Activated T-cell treated with anti-CD3 and anti-CD28 coated beads, Interleukin-2, amount 50 U/mL, for 4 hours (primary cell): ENCODE data around the gene LRRN4CL. TPM values are rescaled to one million over a fixed set of nuclear protein-coding genes. Genes with fewer than 3 reads are reported as not detected.
"Not testable (repeated sequence)": the region's sequence is repeated elsewhere in the genome, so short reads cannot be mapped to it uniquely, and the experiment has no call there.

ENCODE experiments used
- ATAC-seq, 2 donors: fragments of 200-7000 bp; cut with Tn5 transposase; one replicate each; pipeline ENCODE4 v1.10.0; 2021
- DNase-seq: peaks from one replicate; pipeline ENCODE4 v3.0.0-alpha.2; 2020
- H3K27me3 Mint-ChIP-seq: one replicate; pipeline ENCODE4 v1.8.0; 2021; ENCODE audit warnings: low read depth, mixed read lengths
- H3K36me3 Mint-ChIP-seq: one replicate; pipeline ENCODE4 v1.8.0; 2022; ENCODE audit warnings: mixed read lengths; ENCODE audit not compliant: insufficient read depth
- H3K4me1 Mint-ChIP-seq: one replicate; pipeline ENCODE4 v1.8.0; 2021; ENCODE audit warnings: low read depth, mixed read lengths
- H3K4me3 Mint-ChIP-seq: one replicate; pipeline ENCODE4 v1.8.0; 2021; ENCODE audit warnings: mild to moderate bottlenecking, moderate library complexity, mixed read lengths
- H3K9me3 Mint-ChIP-seq: one replicate; pipeline ENCODE4 v1.8.0; 2021; ENCODE audit warnings: mixed read lengths
- total RNA-seq, 3 donors: library from RNA; stranded (reverse); gene quantifications; one replicate each; pipeline ENCODE4 v1.2.1, GENCODE V29; 2021

Gene LRRN4CL
- total RNA-seq, 3 donors from 2014 or later, result 0.21 to 0.33 (median 0.30) TPM

DNA sequence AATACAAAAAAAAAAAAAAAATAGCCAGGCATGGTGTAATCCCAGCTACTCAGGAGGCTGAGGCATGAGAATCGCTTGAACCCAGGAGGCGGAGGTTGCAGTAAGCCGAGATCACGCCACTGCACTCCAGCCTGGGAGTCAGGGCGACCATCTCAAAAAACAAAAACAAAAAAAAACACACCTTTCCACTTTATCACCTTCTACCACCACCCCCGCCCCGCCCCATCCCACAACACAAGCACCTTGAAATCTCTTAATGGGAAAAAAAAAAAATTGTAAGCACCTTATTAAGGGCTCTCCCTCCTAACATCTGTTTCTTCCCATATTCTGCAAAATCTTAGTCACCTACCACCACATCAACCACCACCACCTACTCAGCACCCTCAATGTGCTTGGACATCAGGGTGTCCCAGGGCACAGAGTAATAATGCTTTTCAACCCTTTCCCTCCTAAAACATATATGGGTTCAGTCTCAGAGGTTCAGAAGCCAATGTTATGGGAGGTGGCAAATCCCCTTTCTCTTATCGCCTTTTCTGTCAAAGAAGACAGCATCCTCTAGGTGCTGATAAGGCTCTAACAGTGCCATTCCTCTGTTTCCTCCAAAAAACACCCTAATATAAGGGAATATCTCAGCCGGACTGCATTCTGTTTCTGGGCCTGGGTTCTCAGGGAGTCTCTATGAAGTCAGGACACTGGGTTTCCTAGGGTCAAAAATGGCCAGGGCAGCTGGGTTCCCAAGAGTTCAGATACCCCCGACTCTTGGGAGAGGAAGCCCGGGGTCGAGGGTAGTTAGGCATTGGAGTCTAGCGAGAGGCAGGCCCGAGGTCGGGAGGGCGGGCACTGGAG is 36.9 kb downstream of the LRRN4CL start:
- Mint-ChIP-seq H3K27me3 (no peaks in the 10 kb centered on the region), H3K4me1 (peaks cover 13% of the 10 kb centered on the region), H3K36me3 (peaks cover 2% of the 10 kb centered on the region), H3K4me3 (peak overlapping the region; percentile 91), H3K9me3 (no peaks in the 10 kb centered on the region)
- peak; percentile 13 to 18 for ATAC-seq
- no peak for DNase-seq

DNA sequence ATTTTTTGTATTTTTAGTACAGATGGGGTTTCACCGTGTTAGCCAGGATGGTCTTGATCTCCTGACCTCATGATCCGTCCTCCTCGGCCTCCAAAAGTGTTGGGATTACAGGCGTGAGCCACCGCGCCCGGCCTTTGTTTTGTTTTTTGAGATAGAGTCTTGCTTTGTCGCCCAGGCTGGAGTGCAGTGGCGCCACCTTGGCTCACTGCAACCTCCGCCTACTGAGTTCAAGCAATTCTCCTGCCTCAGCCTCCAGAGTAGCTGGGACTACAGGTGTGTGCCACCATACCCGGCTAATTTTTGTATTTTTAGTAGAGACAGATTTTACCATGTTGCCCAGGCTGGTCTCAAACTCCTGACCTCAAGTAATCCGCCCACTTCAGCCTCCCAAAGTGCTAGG is 39.0 kb downstream of the LRRN4CL start:
- DNase-seq, H3K4me3 Mint-ChIP-seq, ATAC-seq, H3K9me3 Mint-ChIP-seq, H3K36me3 Mint-ChIP-seq, H3K27me3 Mint-ChIP-seq: not testable (repeated sequence)
- H3K4me1 Mint-ChIP-seq, result peaks cover 23% of the 10 kb centered on the region

DNA sequence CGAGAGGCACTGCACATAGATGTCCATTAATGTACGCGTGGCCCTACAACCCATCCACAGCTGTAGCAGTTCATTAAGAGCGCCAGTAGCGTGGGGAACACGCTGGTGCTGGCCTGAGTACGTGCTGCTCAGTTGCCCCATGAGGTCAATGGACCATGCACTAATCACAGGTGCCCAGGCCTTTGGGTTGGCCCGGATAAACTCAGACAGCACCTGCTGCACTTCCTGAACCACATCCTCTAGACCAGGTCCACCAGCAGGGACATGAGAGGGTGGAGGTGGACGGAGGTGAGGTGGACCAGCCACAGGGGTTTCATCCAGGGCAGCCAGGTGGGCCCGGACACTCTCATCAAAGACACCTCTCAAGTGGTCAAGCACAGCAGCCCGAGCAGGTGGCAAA is 39.8 kb downstream of the LRRN4CL start:
- DNase-seq (no peak), ATAC-seq (no peak)
- H3K4me3 Mint-ChIP-seq, result no peak overlapping the region
- H3K27me3 Mint-ChIP-seq, result no peaks in the 10 kb centered on the region
- H3K9me3 Mint-ChIP-seq, result no peaks in the 10 kb centered on the region
- H3K36me3 Mint-ChIP-seq, result peaks cover 2% of the 10 kb centered on the region
- H3K4me1 Mint-ChIP-seq, result peaks cover 28% of the 10 kb centered on the region

DNA sequence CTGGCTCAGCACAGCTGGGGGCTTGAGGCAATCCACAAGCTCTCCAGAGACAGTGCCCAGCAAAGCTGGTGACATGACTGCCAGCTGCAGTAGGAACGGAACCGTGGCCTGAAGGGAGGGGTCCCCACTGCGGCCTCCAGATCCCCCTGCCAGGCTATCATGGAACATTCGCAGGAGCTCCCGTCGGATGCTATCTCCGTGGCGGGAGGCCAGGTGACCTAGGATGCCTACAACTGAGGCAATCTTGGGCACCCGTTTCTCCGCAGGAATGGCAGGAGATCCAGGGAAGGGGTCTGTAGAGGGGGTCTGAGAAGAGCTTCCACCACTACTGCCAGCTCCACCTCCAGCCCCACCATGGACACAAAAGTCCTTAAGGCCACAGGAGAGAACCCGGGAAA is 40.4 kb downstream of the LRRN4CL start:
- H3K36me3 Mint-ChIP-seq, result peaks cover 2% of the 10 kb centered on the region
- DNase-seq (no peak), ATAC-seq (no peak)
- H3K4me3 Mint-ChIP-seq, result no peak overlapping the region
- no peaks in the 10 kb centered on the region for H3K9me3 Mint-ChIP-seq
- peaks cover 31% of the 10 kb centered on the region for H3K4me1 Mint-ChIP-seq
- no peaks in the 10 kb centered on the region for H3K27me3 Mint-ChIP-seq

DNA sequence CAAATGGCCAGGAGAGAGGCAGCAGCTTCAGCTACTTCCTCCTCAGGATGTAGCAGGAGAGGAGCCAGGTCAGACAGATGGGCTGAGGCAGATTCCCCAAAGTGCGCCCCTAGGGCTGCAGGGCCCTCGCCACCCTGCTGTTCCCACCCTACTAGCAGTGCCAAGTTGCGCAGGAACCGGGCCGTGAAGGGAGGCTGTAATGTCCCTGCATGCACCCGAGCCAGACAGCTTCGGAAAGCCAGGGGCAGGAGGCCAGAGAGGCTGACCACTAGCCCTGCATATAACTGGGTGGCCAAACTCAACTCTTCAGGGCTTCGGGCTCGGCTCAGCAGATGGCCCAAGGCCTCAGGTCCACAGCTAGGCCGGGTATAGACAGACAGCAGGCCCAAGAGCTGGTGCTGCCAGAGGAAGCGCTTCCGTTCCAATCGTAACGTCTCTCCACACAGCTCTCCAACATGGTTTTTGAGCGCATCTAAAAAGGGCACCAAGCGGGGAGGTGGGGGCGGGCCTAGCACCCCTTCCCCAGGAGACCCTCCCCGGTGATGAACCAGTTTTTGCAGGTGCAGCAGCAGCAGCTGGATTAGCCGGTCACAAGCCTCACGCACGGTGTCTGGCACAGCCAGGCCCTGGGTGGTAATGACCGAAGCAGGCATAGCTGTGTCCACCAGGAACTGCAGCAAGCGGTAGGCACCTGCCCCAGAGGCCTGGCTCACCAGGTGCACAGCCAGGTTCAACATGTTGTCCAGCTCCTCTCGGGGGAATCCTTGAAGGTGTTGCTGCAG is 41.0 kb downstream of the LRRN4CL start:
- Mint-ChIP-seq H3K4me3 (no peak overlapping the region), H3K27me3 (no peaks in the 10 kb centered on the region), H3K36me3 (peaks cover 2% of the 10 kb centered on the region), H3K4me1 (peaks cover 28% of the 10 kb centered on the region), H3K9me3 (no peaks in the 10 kb centered on the region)
- ATAC-seq (no peak), DNase-seq (no peak)

DNA sequence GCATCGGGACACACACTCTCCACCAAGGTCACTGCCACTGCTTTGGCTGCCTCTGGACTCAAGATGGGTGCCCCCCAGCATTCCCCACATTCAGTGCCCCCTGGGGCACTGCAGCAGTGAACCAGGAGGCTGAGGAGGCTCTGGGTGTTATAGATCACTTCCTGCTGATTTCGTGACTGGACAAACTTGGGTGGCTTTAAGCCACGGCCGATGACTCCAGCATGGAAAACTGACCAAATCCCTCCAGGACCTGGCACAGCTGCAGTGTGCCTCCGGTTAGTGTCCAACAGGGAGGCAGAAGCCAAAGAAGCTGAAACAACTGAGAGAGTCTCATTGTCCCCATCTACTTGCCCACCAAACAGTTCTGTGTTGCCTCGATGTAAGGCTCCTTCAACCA is 41.7 kb downstream of the LRRN4CL start:
- DNase-seq (no peak), ATAC-seq (no peak)
- H3K27me3 Mint-ChIP-seq, result no peaks in the 10 kb centered on the region
- peaks cover 30% of the 10 kb centered on the region for H3K4me1 Mint-ChIP-seq
- H3K36me3 Mint-ChIP-seq, result peaks cover 2% of the 10 kb centered on the region
- no peaks in the 10 kb centered on the region for H3K9me3 Mint-ChIP-seq
- no peak overlapping the region for H3K4me3 Mint-ChIP-seq

DNA sequence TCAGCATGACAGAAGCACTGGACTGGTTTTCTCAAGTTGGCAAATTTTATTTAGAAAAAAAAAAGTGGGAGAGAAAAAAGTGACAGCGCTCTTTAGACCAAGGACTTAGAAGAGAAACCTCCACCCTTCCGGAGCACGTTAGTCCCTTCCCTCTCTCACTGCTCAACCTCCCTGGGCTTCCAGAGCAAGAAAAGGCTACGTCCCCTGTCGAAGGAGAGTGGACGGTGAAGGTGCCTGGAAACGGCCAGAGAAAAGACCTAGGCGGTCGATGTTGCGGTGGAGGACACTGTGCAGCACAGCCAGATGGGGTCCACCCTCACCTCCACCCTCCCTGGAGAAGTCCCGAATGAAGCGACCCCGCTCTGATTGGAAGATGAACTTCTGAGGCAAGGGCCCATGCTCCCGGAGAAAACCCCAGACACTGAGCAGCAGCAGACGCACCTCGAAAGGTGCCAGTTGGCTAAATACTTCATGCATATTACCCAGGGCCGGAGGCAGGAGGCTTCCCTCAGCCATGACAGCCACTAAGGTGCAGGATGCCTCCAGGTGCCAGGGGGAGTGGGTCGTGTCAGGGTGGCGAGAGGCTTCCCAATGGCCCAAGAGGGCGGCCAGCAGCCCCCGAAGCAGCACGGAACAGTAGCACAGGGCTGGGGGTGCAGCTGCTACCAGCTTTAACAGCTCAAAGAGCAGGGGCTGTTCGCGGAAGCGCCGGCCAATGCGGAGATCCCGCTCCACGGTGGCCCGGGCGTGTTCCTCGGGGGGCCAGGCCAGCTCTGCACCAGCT is 42.3 kb downstream of the LRRN4CL start:
- Mint-ChIP-seq H3K4me3 (peak overlapping the region; percentile 98), H3K36me3 (peaks cover 2% of the 10 kb centered on the region), H3K9me3 (no peaks in the 10 kb centered on the region), H3K27me3 (no peaks in the 10 kb centered on the region), H3K4me1 (peaks cover 27% of the 10 kb centered on the region)
- DNase-seq (no peak), ATAC-seq (no peak)

DNA sequence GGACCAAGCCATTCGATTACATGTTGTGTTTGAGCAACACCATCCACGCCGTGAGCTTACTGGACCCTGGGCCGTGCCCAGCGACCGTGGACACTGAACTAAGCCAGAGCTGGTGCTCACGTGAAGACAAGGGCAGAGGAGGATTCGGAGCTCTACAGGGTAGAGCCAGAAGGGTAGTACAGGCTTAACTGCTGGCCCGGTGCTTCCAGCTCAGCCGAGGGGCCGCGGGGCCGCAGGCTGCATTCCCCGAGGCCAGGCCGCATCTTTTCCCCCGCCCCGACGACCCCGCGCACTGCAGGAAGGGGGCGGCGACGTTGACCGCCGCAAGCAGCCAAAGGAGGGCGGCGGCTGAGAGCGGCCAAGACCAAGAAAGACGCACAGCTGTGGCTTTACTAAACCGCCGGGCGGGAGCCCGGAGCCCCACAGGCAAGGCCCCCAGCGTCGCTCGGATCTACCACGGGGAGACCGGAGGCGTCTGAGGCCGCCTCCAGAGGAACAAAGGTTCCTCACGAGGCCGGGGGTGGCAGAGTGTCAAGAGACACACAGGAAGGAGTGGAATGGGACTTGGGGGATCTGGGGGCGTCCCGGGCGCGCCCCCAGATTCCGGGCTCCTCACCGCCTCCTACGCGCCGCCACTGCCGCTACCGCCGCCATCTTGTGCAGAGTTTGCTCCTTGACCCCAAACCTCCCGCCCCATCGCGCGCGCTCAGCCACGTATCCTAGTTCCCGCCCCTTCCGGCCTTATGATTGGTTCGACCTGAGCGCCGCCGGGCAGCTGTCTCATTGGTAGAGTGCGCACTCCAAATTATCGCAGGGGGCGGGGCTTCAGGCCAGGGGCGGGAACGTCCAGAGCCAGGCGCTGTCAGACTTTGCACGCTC is 43.1 kb downstream of the LRRN4CL start, which contains the start of gene GANAB:
Gene GANAB, minus strand, starts transcription at position 668 of the 879 bp plus-strand sequence. Its CDS starts 14 bp downstream, at position 654.
- DNase-seq (peak; percentile 99), ATAC-seq (peak; percentile 98)
- Mint-ChIP-seq H3K36me3 (peaks cover 2% of the 10 kb centered on the region), H3K27me3 (no peaks in the 10 kb centered on the region), H3K4me3 (peak within 1 kb of the TSS; percentile 98), H3K4me1 (peaks cover 27% of the 10 kb centered on the region), H3K9me3 (no peaks in the 10 kb centered on the region)

DNA sequence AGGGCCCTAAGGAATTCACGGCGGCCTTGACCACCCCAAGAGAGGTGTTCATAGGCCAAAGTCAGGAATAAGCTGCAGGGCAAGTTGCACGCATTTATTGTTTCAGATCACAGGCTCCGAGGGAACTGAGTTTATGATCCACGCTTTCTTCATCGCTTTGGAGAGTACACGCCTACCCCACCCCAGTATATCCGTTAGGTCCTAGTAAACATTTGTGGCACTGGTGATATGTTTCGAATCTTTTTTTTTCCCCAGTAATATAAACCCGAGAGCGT is 43.7 kb downstream of the LRRN4CL start:
- Mint-ChIP-seq H3K36me3 (peaks cover 4% of the 10 kb centered on the region), H3K4me3 (peak overlapping the region; percentile 98), H3K4me1 (peaks cover 31% of the 10 kb centered on the region), H3K9me3 (no peaks in the 10 kb centered on the region), H3K27me3 (no peaks in the 10 kb centered on the region)
- DNase-seq, result no peak
- ATAC-seq, result peak in 1 of 2 donors; percentile 0

DNA sequence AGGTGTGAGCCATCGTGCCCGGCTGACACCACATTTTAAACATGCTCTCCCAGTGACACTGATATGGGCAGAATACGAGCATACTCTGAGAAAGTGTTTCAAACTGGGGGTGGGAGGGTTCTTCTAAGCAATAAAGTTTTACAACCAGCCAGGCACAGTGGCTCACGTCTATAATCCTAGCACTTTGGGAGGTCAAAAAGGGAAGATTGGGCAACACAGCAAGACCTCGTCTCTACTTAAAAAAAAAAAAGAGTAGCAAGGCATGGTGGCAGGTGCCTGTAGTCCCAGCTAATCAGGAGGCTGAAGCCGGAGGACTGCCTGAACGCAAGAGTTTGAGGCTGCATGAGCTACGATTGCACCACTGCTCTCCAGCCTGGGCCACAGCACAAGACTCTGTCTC is 45.1 kb downstream of the LRRN4CL start:
- H3K36me3 Mint-ChIP-seq, result peaks cover 9% of the 10 kb centered on the region
- ATAC-seq (no peak), DNase-seq (no peak)
- H3K4me1 Mint-ChIP-seq, result peaks cover 40% of the 10 kb centered on the region
- H3K9me3 Mint-ChIP-seq, result no peaks in the 10 kb centered on the region
- no peaks in the 10 kb centered on the region for H3K27me3 Mint-ChIP-seq
- H3K4me3 Mint-ChIP-seq, result peak overlapping the region; percentile 37

Other genes with a start within 250 kb of the LRRN4CL start
- 10 to 100 TPM; 12.3 to 22.7 (median 13.3) TPM for gene AHNAK, start 142.7 kb downstream of the LRRN4CL start, total RNA-seq
- gene EEF1G, start 115.6 kb downstream of the LRRN4CL start, total RNA-seq, result 1,000 to 10,000 TPM; 1,775 to 1,880 (median 1,879) TPM
- 10 to 100 TPM; 39.4 to 46.1 (median 41.6) TPM for gene TUT1, start 98.0 kb downstream of the LRRN4CL start, total RNA-seq
- gene MTA2, start 87.7 kb downstream of the LRRN4CL start, total RNA-seq, result 100 to 1,000 TPM; 217 to 224 (median 220) TPM
- gene EML3, start 76.8 kb downstream of the LRRN4CL start, total RNA-seq, result 100 to 1,000 TPM; 145 to 160 (median 155) TPM
- gene ROM1, start 76.3 kb downstream of the LRRN4CL start, total RNA-seq, result 1 to 10 TPM; 5.8 to 6.6 (median 5.8) TPM
- gene B3GAT3, start 67.5 kb downstream of the LRRN4CL start, total RNA-seq, result 10 to 100 TPM; 58.2 to 66.2 (median 59.7) TPM
- gene GANAB, start 42.9 kb downstream of the LRRN4CL start, total RNA-seq, result 100 to 1,000 TPM; 173 to 204 (median 194) TPM
- 10 to 100 TPM; 43.5 to 50.0 (median 48.0) TPM for gene INTS5, start 36.2 kb downstream of the LRRN4CL start, total RNA-seq
- gene C11orf98, start 24.3 kb downstream of the LRRN4CL start, total RNA-seq, result 100 to 1,000 TPM; 174 to 212 (median 206) TPM
- 10 to 100 TPM; 54.6 to 73.1 (median 73.0) TPM for gene CSKMT, start 24.2 kb downstream of the LRRN4CL start, total RNA-seq
- gene UQCC3, start 17.9 kb downstream of the LRRN4CL start, total RNA-seq, result 10 to 100 TPM in 2 of 3 donors, 1 to 10 TPM in 1; 9.4 to 14.6 (median 10.6) TPM
- gene LBHD1, start 17.3 kb downstream of the LRRN4CL start, total RNA-seq, result 10 to 100 TPM; 17.0 to 22.2 (median 19.2) TPM
- 100 to 1,000 TPM; 151 to 174 (median 157) TPM for gene UBXN1, start 10.5 kb downstream of the LRRN4CL start, total RNA-seq
- 10 to 100 TPM; 23.6 to 29.6 (median 26.9) TPM for gene BSCL2, start 17.9 kb upstream of the LRRN4CL start, total RNA-seq
- not detected for gene GNG3, start 18.1 kb upstream of the LRRN4CL start, total RNA-seq
- gene HNRNPUL2, start 37.9 kb upstream of the LRRN4CL start, total RNA-seq, result 10 to 100 TPM; 45.3 to 49.4 (median 47.9) TPM
- gene TTC9C, start 39.0 kb upstream of the LRRN4CL start, total RNA-seq, result 10 to 100 TPM; 20.2 to 22.9 (median 20.9) TPM
- gene ZBTB3, start 64.6 kb upstream of the LRRN4CL start, total RNA-seq, result 1 to 10 TPM; 5.7 to 6.9 (median 6.5) TPM
- 100 to 1,000 TPM; 143 to 145 (median 144) TPM for gene POLR2G, start 72.0 kb upstream of the LRRN4CL start, total RNA-seq
- gene TAF6L, start 81.9 kb upstream of the LRRN4CL start, total RNA-seq, result 10 to 100 TPM; 27.2 to 34.3 (median 29.1) TPM
- 10 to 100 TPM; 26.8 to 35.4 (median 31.6) TPM for gene TMEM179B, start 97.9 kb upstream of the LRRN4CL start, total RNA-seq
- 10 to 100 TPM in 2 of 3 donors, 1 to 10 TPM in 1; 9.4 to 12.1 (median 11.6) TPM for gene TMEM223, start 102.5 kb upstream of the LRRN4CL start, total RNA-seq
- 100 to 1,000 TPM; 138 to 180 (median 158) TPM for gene NXF1, start 115.9 kb upstream of the LRRN4CL start, total RNA-seq
- gene STX5, start 142.5 kb upstream of the LRRN4CL start, total RNA-seq, result 10 to 100 TPM; 22.3 to 31.6 (median 28.4) TPM
- gene TEX54, start 143.3 kb upstream of the LRRN4CL start, total RNA-seq, result under 1 TPM; 0.63 to 0.92 (median 0.89) TPM
- 100 to 1,000 TPM; 228 to 254 (median 235) TPM for gene WDR74, start 150.1 kb upstream of the LRRN4CL start, total RNA-seq
- 100 to 1,000 TPM; 580 to 683 (median 586) TPM for gene SLC3A2, start 191.4 kb upstream of the LRRN4CL start, total RNA-seq
- gene CHRM1, start 231.8 kb upstream of the LRRN4CL start, total RNA-seq, result not detected